ENCODE results near the gene SLC11A1. TPM values are rescaled to one million over a fixed set of nuclear protein-coding genes. Genes with fewer than 3 reads are reported as not detected.
A peak's percentile ranks its signal among the peaks of the same experiment; 100 is the strongest.

SLC11A1 gene
- total and polyA plus RNA-seq, 5 experiments from 2014 or later = 0.27 to 1.2 (median 0.73) TPM

GRCh38 chr2:218386505-218387368, 4.7 kb downstream of the SLC11A1 start:
- no peak for ATAC-seq
- POLR2A ChIA-PET = interaction anchor here (0.9 kb wide), 2 partner anchors 17 to 103 kb away, joined by 3 read pairs; no protein-coding TSS in a partner anchor
- Mint-ChIP-seq H3K36me3 (no peaks in the 10 kb centered on the region), H3K9me3 (no peaks in the 10 kb centered on the region), H3K4me3 (peak overlapping the region in 8 of 10 donors; percentile 31 to 75 (median 62)), H3K27ac (peak overlapping the region in 6 of 10 donors; percentile 75 to 95 (median 83)), H3K4me1 (peaks cover 3 to 18% (median 12%) of the 10 kb centered on the region in 4 donors), H3K27me3 (peaks cover 0 to 2% (median 0%) of the 10 kb centered on the region in 5 donors)
- no peak for DNase-seq

DNA sequence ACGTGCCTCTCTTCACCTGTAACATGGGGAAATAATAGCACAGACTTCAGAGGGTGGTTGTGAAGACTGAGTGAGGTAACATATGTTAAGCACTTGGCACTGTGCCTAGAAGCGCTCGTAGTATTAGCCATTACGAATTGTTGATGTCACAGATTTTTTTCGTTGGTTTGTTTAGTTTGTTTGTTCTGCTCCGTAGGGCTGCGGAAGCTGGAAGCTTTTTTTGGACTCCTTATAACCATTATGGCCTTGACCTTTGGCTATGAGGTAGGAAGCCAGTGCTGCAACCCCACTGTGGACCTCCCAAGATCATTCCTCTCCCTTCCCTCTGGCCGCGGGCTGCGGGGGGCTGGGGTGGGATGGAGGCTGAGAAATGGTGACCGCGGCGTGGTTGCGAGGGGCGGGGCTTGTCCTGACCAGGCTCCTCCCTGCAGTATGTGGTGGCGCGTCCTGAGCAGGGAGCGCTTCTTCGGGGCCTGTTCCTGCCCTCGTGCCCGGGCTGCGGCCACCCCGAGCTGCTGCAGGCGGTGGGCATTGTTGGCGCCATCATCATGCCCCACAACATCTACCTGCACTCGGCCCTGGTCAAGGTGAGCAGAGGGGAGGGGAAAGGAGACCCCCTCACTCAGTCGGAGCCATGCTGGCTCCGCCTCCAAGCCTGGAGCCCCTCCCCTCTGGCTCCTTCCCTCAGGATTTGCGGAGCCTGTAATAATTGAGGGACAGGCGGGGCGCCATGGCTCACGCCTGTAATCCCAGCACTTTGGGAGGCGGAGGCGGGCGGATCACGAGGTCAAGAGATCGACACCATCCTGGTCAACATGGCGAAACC, 5.5 kb downstream of the SLC11A1 start:
- Mint-ChIP-seq H3K4me3 (peak overlapping the region; percentile 31 to 75 (median 58)), H3K36me3 (no peaks in the 10 kb centered on the region), H3K4me1 (peaks cover 2 to 16% (median 12%) of the 10 kb centered on the region in 4 donors), H3K9me3 (no peaks in the 10 kb centered on the region), H3K27ac (peak overlapping the region in 6 of 10 donors; percentile 53 to 95 (median 83)), H3K27me3 (peaks cover 0 to 2% (median 0%) of the 10 kb centered on the region in 5 donors)
- POLR2A ChIA-PET = interaction anchor here (0.9 kb wide), 2 partner anchors 17 to 103 kb away, joined by 3 read pairs; no protein-coding TSS in a partner anchor
- peak in 6 of 10 donors; percentile 43 to 70 (median 57) for DNase-seq
- ATAC-seq = peak; percentile 90 to 92

- H3K4me1 Mint-ChIP-seq = peaks cover 8 to 34% (median 22%) of the 10 kb centered on the region in 4 donors
- peak overlapping the region in 2 of 10 donors; percentile 5 to 72 for H3K27ac Mint-ChIP-seq
- no peaks in the 10 kb centered on the region for H3K36me3 Mint-ChIP-seq
- ATAC-seq = no peak
- peak in 1 of 10 donors; percentile 4 for DNase-seq
- no peaks in the 10 kb centered on the region for H3K9me3 Mint-ChIP-seq
- peak overlapping the region in 1 of 10 donors; percentile 58 for H3K4me3 Mint-ChIP-seq
- peaks cover 0 to 2% (median 0%) of the 10 kb centered on the region in 5 donors for H3K27me3 Mint-ChIP-seq
- POLR2A ChIA-PET = interaction anchor here (0.6 to 1.7 kb wide), 6 partner anchors 10 to 116 kb away, joined by 3 to 4 read pairs (median 3); partner anchors contain the start of gene CATIP
Measured at GRCh38 chr2:218389333-218390150, 7.5 kb downstream of the SLC11A1 start.

DNA sequence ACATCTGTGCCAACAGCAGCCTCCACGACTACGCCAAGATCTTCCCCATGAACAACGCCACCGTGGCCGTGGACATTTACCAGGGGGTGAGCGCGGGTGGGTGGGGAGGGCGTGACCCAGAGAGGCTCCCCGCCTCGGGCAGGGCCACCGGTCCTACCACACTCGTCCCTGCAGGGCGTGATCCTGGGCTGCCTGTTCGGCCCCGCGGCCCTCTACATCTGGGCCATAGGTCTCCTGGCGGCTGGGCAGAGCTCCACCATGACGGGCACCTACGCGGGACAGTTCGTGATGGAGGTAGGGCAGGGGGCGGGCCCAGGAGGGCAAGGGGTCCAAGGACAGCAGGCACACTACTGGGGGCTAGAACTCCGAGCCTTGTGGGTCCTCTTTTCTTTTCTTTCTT, 9.1 kb downstream of the SLC11A1 start:
- ATAC-seq (no peak), DNase-seq (peak in 1 of 10 donors; percentile 45)
- Mint-ChIP-seq H3K36me3 (no peaks in the 10 kb centered on the region), H3K4me3 (no peak overlapping the region), H3K4me1 (peaks cover 10 to 47% (median 36%) of the 10 kb centered on the region in 4 donors), H3K27ac (peak overlapping the region in 1 of 10 donors; percentile 69), H3K27me3 (peaks cover 0 to 2% (median 0%) of the 10 kb centered on the region in 5 donors), H3K9me3 (no peaks in the 10 kb centered on the region)
- POLR2A ChIA-PET = interaction anchor here (0.6 to 1.6 kb wide), 4 partner anchors 11 to 98 kb away, joined by 3 to 4 read pairs (median 3); partner anchors contain the start of gene CATIP

- DNase-seq (peak in 1 of 10 donors; percentile 24), ATAC-seq (no peak)
- Mint-ChIP-seq H3K4me3 (peak overlapping the region in 1 of 10 donors; percentile 20), H3K27me3 (no peaks in the 10 kb centered on the region), H3K9me3 (no peaks in the 10 kb centered on the region), H3K4me1 (peaks cover 16 to 49% (median 39%) of the 10 kb centered on the region in 4 donors), H3K27ac (peak overlapping the region in 3 of 10 donors; percentile 36 to 57 (median 38)), H3K36me3 (no peaks in the 10 kb centered on the region)
- POLR2A ChIA-PET = interaction anchor here (1.2 to 1.5 kb wide), 2 partner anchors 20 to 91 kb away, joined by 3 to 5 read pairs; no protein-coding TSS in a partner anchor
Measured at GRCh38 chr2:218392459-218392858, 10.4 kb downstream of the SLC11A1 start.

DNA sequence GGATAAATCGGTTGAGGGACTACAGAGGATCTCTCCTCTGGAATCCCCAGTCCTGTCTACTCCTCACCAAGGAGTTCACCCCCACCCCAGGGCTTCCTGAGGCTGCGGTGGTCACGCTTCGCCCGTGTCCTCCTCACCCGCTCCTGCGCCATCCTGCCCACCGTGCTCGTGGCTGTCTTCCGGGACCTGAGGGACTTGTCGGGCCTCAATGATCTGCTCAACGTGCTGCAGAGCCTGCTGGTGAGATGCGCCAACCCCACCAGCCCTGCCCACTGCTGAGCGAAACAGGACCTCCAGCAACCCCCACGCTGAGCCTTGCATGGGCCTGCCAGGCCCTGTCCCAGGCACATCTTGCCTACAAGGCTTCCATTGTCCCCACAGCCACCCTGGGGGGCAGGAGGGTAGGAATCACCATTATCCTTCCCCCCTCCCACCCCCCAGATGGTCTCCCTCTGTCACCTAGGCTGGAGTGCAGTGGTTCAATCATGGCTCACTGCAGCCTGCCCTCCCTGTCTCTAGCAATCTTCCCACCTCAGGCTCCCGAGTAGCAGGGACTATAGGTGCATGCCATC, 10.9 kb downstream of the SLC11A1 start:
- peak overlapping the region in 6 of 10 donors; percentile 20 to 57 (median 38) for H3K27ac Mint-ChIP-seq
- POLR2A ChIA-PET = interaction anchor here (0.8 to 1.7 kb wide), 4 partner anchors 20 to 91 kb away, joined by 3 to 7 read pairs (median 4); partner anchors contain the start of gene CATIP
- H3K9me3 Mint-ChIP-seq = no peaks in the 10 kb centered on the region
- ATAC-seq (no peak), DNase-seq (peak in 1 of 10 donors; percentile 61)
- H3K27me3 Mint-ChIP-seq = no peaks in the 10 kb centered on the region
- H3K36me3 Mint-ChIP-seq = no peaks in the 10 kb centered on the region
- peak overlapping the region in 1 of 10 donors; percentile 20 for H3K4me3 Mint-ChIP-seq
- peaks cover 19 to 54% (median 42%) of the 10 kb centered on the region in 4 donors for H3K4me1 Mint-ChIP-seq

- no peaks in the 10 kb centered on the region for H3K36me3 Mint-ChIP-seq
- DNase-seq (no peak), ATAC-seq (no peak)
- peaks cover 21 to 56% (median 44%) of the 10 kb centered on the region in 4 donors for H3K4me1 Mint-ChIP-seq
- H3K9me3 Mint-ChIP-seq = no peaks in the 10 kb centered on the region
- no peaks in the 10 kb centered on the region for H3K27me3 Mint-ChIP-seq
- peak overlapping the region in 9 of 10 donors; percentile 20 to 99 (median 51) for H3K27ac Mint-ChIP-seq
- peak overlapping the region in 3 of 10 donors; percentile 8 to 32 (median 20) for H3K4me3 Mint-ChIP-seq
- POLR2A ChIA-PET = interaction anchor here (0.7 to 4.2 kb wide), 11 partner anchors 9 to 123 kb away, joined by 3 to 69 read pairs (median 5); partner anchors contain the start of gene CATIP
Measured at GRCh38 chr2:218393750-218394290, 11.7 kb downstream of the SLC11A1 start.

DNA sequence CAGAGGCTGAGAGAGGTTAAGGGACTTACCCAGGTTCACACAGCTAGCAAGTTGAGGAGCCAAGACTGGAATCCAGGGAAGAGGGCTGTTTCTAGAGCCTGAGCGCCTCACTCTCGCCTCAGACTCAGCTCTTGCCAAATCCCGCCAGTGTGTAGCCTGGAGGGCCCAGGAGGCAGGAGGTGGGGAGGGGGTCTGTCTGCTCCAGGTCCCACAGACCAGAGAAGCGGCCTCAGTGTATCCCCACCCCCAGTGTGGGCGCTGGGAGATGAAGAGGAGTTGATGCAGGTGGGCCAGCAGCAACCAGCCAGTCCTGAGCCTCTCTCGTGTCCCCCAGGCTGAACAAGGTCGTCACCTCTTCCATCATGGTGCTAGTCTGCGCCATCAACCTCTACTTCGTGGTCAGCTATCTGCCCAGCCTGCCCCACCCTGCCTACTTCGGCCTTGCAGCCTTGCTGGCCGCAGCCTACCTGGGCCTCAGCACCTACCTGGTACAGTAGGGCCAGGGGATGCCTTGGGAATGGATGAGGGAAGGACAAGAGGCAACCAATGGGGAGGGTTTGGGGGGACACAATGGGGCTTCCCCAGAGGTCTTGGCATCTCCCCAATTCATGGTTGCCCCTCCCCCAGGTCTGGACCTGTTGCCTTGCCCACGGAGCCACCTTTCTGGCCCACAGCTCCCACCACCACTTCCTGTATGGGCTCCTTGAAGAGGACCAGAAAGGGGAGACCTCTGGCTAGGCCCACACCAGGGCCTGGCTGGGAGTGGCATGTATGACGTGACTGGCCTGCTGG, 12.4 kb downstream of the SLC11A1 start:
- H3K4me3 Mint-ChIP-seq = peak overlapping the region in 4 of 10 donors; percentile 8 to 32 (median 24)
- ATAC-seq (no peak), DNase-seq (peak in 1 of 10 donors; percentile 63)
- H3K36me3 Mint-ChIP-seq = no peaks in the 10 kb centered on the region
- no peaks in the 10 kb centered on the region for H3K27me3 Mint-ChIP-seq
- H3K9me3 Mint-ChIP-seq = no peaks in the 10 kb centered on the region
- H3K4me1 Mint-ChIP-seq = peaks cover 21 to 56% (median 46%) of the 10 kb centered on the region in 4 donors
- POLR2A ChIA-PET = interaction anchor here (0.5 to 4.2 kb wide), 14 partner anchors 9 to 124 kb away, joined by 3 to 69 read pairs (median 5); partner anchors contain the start of genes AAMP and PNKD
- H3K27ac Mint-ChIP-seq = peak overlapping the region in 9 of 10 donors; percentile 43 to 99 (median 65)

GRCh38 chr2:218395090-218395444, 13.0 kb downstream of the SLC11A1 start:
- POLR2A ChIA-PET = interaction anchor here (0.8 to 4.2 kb wide), 8 partner anchors 10 to 124 kb away, joined by 5 to 69 read pairs (median 16); partner anchors contain the start of genes AAMP and PNKD
- H3K36me3 Mint-ChIP-seq = no peaks in the 10 kb centered on the region
- ATAC-seq (no peak), DNase-seq (no peak)
- H3K4me3 Mint-ChIP-seq = peak overlapping the region in 4 of 10 donors; percentile 25 to 68 (median 33)
- H3K4me1 Mint-ChIP-seq = peaks cover 21 to 53% (median 44%) of the 10 kb centered on the region in 4 donors
- no peaks in the 10 kb centered on the region for H3K9me3 Mint-ChIP-seq
- no peaks in the 10 kb centered on the region for H3K27me3 Mint-ChIP-seq
- H3K27ac Mint-ChIP-seq = peak overlapping the region in 7 of 10 donors; percentile 29 to 99 (median 65)

- H3K4me3 Mint-ChIP-seq = peak overlapping the region; percentile 66 to 98 (median 85)
- ATAC-seq (no peak), DNase-seq (peak in 1 of 10 donors; percentile 60)
- no peaks in the 10 kb centered on the region for H3K27me3 Mint-ChIP-seq
- peak overlapping the region; percentile 86 to 100 (median 96) for H3K27ac Mint-ChIP-seq
- POLR2A ChIA-PET = interaction anchor here (0.6 to 4.2 kb wide), 20 partner anchors 10 to 206 kb away, joined by 3 to 69 read pairs (median 6); partner anchors contain the start of genes AAMP, ARPC2, PNKD and TMBIM1
- H3K4me1 Mint-ChIP-seq = peaks cover 21 to 53% (median 43%) of the 10 kb centered on the region in 4 donors
- no peaks in the 10 kb centered on the region for H3K9me3 Mint-ChIP-seq
- H3K36me3 Mint-ChIP-seq = no peaks in the 10 kb centered on the region
Measured at GRCh38 chr2:218395456-218395825, 13.4 kb downstream of the SLC11A1 start.
